HFFc6 (cell line): ENCODE measurements around the gene TBXAS1. TPM values are rescaled to one million over a fixed set of nuclear protein-coding genes. Genes with fewer than 3 reads are reported as not detected.

Experiments used
- DNase-seq: peaks from one replicate; pipeline ENCODE4 v3.0.0-alpha.2; 2018
- H3K27ac Mint-ChIP-seq: 2 replicates; pipeline ENCODE4 v1.8.0; 2020; ENCODE audit warnings: mild to moderate bottlenecking, mixed read lengths
- H3K27me3 Mint-ChIP-seq: 2 replicates; pipeline ENCODE4 v1.8.0; 2021; ENCODE audit warnings: mild to moderate bottlenecking, moderate library complexity, mixed read lengths; ENCODE audit not compliant: insufficient read depth
- H3K36me3 Mint-ChIP-seq: 2 replicates; pipeline ENCODE4 v1.8.0; 2021; ENCODE audit warnings: low read depth, mixed read lengths
- H3K4me1 Mint-ChIP-seq: 2 replicates; pipeline ENCODE4 v1.8.0; 2020; ENCODE audit warnings: low read depth, mixed read lengths
- H3K4me3 Mint-ChIP-seq: 2 replicates; pipeline ENCODE4 v1.8.0; 2020; ENCODE audit warnings: mild to moderate bottlenecking, moderate library complexity, mixed read lengths
- H3K9me3 Mint-ChIP-seq: 2 replicates; pipeline ENCODE4 v1.8.0; 2020; ENCODE audit warnings: mild to moderate bottlenecking, mixed read lengths
- total RNA-seq, 6 experiments: library from RNA; stranded (reverse); fragmentation: NEBNext Ultra II Directional; extraction: Animal tissue kit (Norgen Biotek cat#: 25700); gene quantifications; 2 replicates in 1 of 6; 3 replicates in 5 of 6; pipeline ENCODE4 v1.2.3, GENCODE V29; 2021
- TF ChIP-seq, protein P1 (sequence below): fragments of 200-600 bp; sonication (generic); IDR thresholded peaks from 2 replicates; pipeline ENCODE4 v1.5.0; 2021; ENCODE audit warnings: antibody characterized with exemption, mild to moderate bottlenecking

The TBXAS1 gene
- total RNA-seq, 6 experiments from 2014 or later = 0.47 to 1.8 (median 1.0) TPM

DNA sequence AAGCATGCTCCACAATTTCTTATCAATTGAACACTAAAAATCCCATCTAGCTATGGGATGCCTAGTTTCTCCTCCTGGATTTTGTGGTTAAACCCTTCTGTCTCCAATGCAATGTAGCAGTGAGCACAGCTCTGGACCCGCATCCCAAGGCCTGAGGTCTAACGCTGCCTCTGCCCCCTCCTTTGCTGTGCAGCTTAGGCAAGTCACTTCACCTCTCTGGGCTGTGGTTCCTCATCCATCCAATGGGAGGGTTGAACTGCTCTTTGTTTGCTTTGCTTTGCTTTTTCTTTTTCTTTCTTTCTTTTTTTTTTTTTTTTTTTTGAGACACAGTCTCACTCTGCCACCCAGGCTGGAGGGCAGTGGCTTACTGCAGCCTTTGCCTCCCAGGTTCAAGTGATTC is 164.5 kb downstream of the TBXAS1 start:
- Mint-ChIP-seq H3K4me3 (no peak overlapping the region), H3K27ac (no peak overlapping the region), H3K9me3 (no peaks in the 10 kb centered on the region), H3K36me3 (no peaks in the 10 kb centered on the region), H3K4me1 (peaks cover 14% of the 10 kb centered on the region; the same call in 1 of the 2 replicates), H3K27me3 (peaks cover 13% of the 10 kb centered on the region)
- TF ChIP-seq, protein P1, sequence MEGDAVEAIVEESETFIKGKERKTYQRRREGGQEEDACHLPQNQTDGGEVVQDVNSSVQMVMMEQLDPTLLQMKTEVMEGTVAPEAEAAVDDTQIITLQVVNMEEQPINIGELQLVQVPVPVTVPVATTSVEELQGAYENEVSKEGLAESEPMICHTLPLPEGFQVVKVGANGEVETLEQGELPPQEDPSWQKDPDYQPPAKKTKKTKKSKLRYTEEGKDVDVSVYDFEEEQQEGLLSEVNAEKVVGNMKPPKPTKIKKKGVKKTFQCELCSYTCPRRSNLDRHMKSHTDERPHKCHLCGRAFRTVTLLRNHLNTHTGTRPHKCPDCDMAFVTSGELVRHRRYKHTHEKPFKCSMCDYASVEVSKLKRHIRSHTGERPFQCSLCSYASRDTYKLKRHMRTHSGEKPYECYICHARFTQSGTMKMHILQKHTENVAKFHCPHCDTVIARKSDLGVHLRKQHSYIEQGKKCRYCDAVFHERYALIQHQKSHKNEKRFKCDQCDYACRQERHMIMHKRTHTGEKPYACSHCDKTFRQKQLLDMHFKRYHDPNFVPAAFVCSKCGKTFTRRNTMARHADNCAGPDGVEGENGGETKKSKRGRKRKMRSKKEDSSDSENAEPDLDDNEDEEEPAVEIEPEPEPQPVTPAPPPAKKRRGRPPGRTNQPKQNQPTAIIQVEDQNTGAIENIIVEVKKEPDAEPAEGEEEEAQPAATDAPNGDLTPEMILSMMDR = no peak
- no peak for DNase-seq

DNA sequence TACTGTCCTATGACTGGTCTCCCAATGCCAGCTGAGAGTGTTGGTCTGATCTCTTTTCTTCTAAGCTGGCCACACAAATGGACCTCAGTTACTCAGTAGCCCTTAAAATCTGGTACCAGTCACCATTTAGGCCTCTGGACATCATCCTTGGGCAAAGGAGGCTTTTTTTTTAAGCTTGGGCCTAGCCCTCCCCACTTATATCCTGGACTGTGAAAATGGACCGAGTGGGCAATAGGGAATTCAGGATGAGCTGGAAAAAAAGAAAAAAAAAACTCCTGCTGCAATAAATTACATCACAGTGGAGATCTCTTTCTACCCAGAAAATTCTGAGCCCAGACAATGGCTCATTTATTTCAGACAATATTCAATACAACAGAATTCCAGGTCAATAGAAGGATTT is 165.3 kb downstream of the TBXAS1 start:
- Mint-ChIP-seq H3K4me1 (peaks cover 14% of the 10 kb centered on the region; the same call in 1 of the 2 replicates), H3K4me3 (no peak overlapping the region), H3K9me3 (no peaks in the 10 kb centered on the region), H3K27me3 (peaks cover 9% of the 10 kb centered on the region), H3K36me3 (no peaks in the 10 kb centered on the region), H3K27ac (no peak overlapping the region)
- TF ChIP-seq, protein P1 = no peak
- no peak for DNase-seq

DNA sequence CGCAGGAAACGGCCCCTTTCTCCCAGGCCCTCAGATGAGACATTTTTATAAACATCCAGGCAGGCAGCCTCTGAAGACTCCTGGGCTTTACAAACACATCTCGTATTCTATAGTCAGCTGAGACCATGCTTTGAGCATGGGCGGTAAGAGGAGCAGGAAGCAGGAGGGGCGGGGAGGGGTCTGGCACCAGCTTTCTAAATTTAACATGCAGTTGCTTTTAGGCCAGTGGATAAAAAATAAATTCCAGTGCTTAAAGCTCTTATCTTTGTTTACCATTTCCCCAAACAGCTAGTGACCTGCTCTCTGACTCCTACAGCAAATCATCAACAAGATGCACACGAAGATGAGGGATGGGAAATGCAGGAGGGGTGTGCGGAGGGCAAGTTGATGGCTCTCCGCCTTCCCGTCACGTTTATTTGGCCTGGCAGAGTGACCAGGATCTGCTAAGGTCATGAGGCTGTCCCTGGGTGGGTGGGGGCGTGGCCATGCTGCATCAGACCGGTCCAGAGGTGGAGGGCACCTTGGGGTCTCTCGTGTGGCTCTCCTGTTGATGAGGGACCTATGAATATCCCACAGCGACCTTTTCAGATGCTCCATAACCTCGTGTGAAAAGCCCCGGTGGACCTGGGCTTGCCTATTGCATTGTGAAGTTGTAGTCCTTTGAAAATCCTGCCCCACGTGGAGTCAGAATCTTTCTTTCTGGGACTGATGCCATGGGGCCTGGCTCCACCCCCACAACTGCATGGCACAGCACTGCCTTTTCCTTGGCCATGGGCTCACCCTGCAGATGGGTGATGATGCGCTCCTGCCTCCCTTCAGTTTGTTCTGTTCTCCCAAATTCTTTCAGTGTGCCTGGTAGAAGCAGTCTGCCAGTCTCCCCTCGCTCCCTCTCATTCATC is 166.2 kb downstream of the TBXAS1 start:
- Mint-ChIP-seq H3K4me3 (no peak overlapping the region), H3K36me3 (no peaks in the 10 kb centered on the region), H3K27ac (no peak overlapping the region), H3K27me3 (peaks cover 10% of the 10 kb centered on the region), H3K9me3 (no peaks in the 10 kb centered on the region), H3K4me1 (peaks cover 14% of the 10 kb centered on the region; the same call in 1 of the 2 replicates)
- DNase-seq = peak; percentile 9
- TF ChIP-seq, protein P1 = no peak

DNA sequence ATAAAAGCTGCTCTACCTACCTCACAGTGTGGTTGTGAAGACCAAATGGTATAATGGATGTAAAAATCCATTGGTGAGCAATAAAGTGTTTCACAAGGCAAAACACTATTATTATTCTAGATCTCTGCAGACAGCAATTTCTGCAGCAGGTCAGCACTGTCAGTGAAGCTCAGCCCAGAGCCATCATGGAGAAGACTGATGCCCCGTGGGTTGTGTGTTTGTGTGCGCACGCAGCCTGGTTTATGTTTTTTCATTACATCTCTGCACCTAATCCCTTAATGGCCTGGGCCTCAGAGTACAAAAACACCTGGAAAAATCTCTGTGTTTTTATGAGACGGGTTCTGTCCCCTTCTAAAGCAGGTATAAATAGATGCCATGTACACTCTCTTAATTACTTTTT is 169.5 kb downstream of the TBXAS1 start:
- Mint-ChIP-seq H3K27ac (no peak overlapping the region), H3K36me3 (no peaks in the 10 kb centered on the region), H3K4me1 (0 out of 2 replicates have a peak, but pooled peaks cover 10% of the 10 kb centered on the region), H3K4me3 (no peak overlapping the region), H3K27me3 (peaks cover 6% of the 10 kb centered on the region; the same call in 1 of the 2 replicates), H3K9me3 (no peaks in the 10 kb centered on the region)
- no peak for DNase-seq
- TF ChIP-seq, protein P1 = no peak

DNA sequence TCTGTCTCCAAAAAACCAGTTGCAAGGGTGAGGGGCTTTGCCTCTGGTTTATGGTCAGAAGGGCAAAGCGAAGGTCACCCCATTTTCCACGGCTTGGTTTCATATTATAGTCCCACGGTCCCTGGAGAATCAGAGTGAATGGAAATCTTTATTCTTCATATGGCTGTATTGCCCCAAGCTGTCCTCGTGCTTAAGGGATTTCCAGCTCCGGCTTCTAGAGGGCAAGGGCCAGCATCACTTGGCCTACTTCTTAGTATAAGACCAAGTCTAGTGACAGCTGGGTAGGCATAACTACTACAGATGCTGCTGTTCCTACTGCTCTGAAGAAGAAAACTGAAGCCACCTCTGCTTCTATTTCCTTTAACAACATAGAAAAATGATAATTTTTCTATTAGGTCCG is 170.5 kb downstream of the TBXAS1 start:
- DNase-seq = no peak
- Mint-ChIP-seq H3K4me3 (no peak overlapping the region), H3K9me3 (no peaks in the 10 kb centered on the region), H3K4me1 (0 out of 2 replicates have a peak, but pooled peaks cover 10% of the 10 kb centered on the region), H3K27me3 (peaks cover 8% of the 10 kb centered on the region), H3K27ac (no peak overlapping the region), H3K36me3 (no peaks in the 10 kb centered on the region)
- TF ChIP-seq, protein P1 = no peak
